Testis (tissue), 3 donors: ENCODE measurements around the gene OSBPL3. TPM values are rescaled to one million over a fixed set of nuclear protein-coding genes. Genes with fewer than 3 reads are reported as not detected.

Experiments
- DNase-seq: peaks from one replicate; pipeline ENCODE4 v3.0.0-alpha.2; 2019
- H3K27ac ChIP-seq, 2 donors: fragments of 200-600 bp; sonication (generic); one replicate each; pipeline ENCODE4 v1.5.1; 2019
- H3K27me3 ChIP-seq: fragments of 200-600 bp; sonication (generic); one replicate; pipeline ENCODE4 v1.5.1; 2019
- H3K36me3 ChIP-seq: fragments of 200-600 bp; sonication (generic); one replicate; pipeline ENCODE4 v1.5.1; 2017; ENCODE audit warnings: low read depth; ENCODE audit errors: missing control alignments
- H3K4me1 ChIP-seq: fragments of 200-600 bp; sonication (generic); one replicate; pipeline ENCODE4 v1.5.1; 2019
- H3K4me3 ChIP-seq, 2 donors: fragments of 200-600 bp; sonication (generic); one replicate each; pipeline ENCODE4 v1.5.1; 2017 to 2019
- H3K9me3 ChIP-seq: fragments of 200-600 bp; sonication (generic); one replicate; pipeline ENCODE4 v1.5.1; 2017
- CTCF ChIP-seq, 3 experiments: fragments of 450-650 bp in 2 of 3; fragments of 200-600 bp in 1 of 3; sonication (generic) in 1 of 3; IDR thresholded peaks; one replicate each; pipeline ENCODE4 v1.5.1; 2016 to 2019; ENCODE audit warnings: antibody characterized with exemption in 3 of 3, mild to moderate bottlenecking in 2 of 3, moderate library complexity in 1 of 3
- POLR2A ChIP-seq: fragments of 450-650 bp; IDR thresholded peaks from one replicate; pipeline ENCODE4 v1.6.1; 2017; ENCODE audit warnings: antibody characterized with exemption, mild to moderate bottlenecking, moderate library complexity
- WGBS, 2 donors: methylation state at CpG; one replicate each; pipeline ENCODE4 v1.1.5; 2018; 5-methylcytosine and 5-hydroxymethylcytosine counted together
- intact Hi-C: fragments of 100-400 bp; cut with DNase I; formaldehyde crosslinking; loops from one replicate; pipeline ENCODE4 v1.15.1; 2023; ENCODE audit warnings: low total_unique reads
- polyA plus RNA-seq: library from polyadenylated mRNA; stranded (reverse); fragments of 350-450 nt; fragmentation: Illumina TruSeq; extraction: RNeasy Lipid Tissue Mini Kit (QIAGEN cat#74804); gene quantifications from one replicate; pipeline ENCODE4 v1.2.3, GENCODE V29; 2014; ENCODE audit warnings: low read depth, low replicate concordance; ENCODE audit not compliant: insufficient read depth
- total RNA-seq, 2 donors: library from RNA; depleted of rRNA; stranded (reverse); fragments of >200 nt; gene quantifications; one replicate each; pipeline ENCODE4 v1.2.3, GENCODE V29; 2016

Gene OSBPL3
- total and polyA plus RNA-seq, 3 donors from 2014 or later, result 5.6 to 9.4 (median 6.9) TPM

- DNase-seq, result no peak
- Histone ChIP-seq H3K27me3 (no peaks in the 10 kb centered on the region), H3K36me3 (no peaks in the 10 kb centered on the region), H3K27ac (no peak overlapping the region), H3K4me1 (peaks cover 24% of the 10 kb centered on the region), H3K4me3 (no peak overlapping the region), H3K9me3 (no peaks in the 10 kb centered on the region)
- WGBS, 2 donors, result 72 to 77% methylated on average over 1 of the region's 1 CpG
- intact Hi-C loops, result no loop called here
- TF ChIP-seq POLR2A (no peak), CTCF (IDR thresholded peaks at IDR 0.05) (no peak)
Observed at GRCh38 chr7:24751484-24751883, 228.5 kb downstream of the OSBPL3 start.

GRCh38 chr7:24750441-24751055 is 229.4 kb downstream of the OSBPL3 start:
- no peak for TF ChIP-seq CTCF (IDR thresholded peaks at IDR 0.05)
- no peak for TF ChIP-seq POLR2A
- peaks cover 22% of the 10 kb centered on the region for H3K4me1 ChIP-seq
- H3K27ac ChIP-seq, result no peak overlapping the region
- no peaks in the 10 kb centered on the region for H3K9me3 ChIP-seq
- no peak for DNase-seq
- intact Hi-C loops, result no loop called here
- 77 to 85% methylated on average over 3 of the region's 3 CpGs for WGBS, 2 donors
- H3K27me3 ChIP-seq, result no peaks in the 10 kb centered on the region
- no peaks in the 10 kb centered on the region for H3K36me3 ChIP-seq
- H3K4me3 ChIP-seq, result no peak overlapping the region

GRCh38 chr7:24748521-24748920 is 231.5 kb downstream of the OSBPL3 start:
- Histone ChIP-seq H3K27ac (no peak overlapping the region), H3K36me3 (no peaks in the 10 kb centered on the region), H3K27me3 (no peaks in the 10 kb centered on the region), H3K4me1 (peaks cover 11% of the 10 kb centered on the region), H3K9me3 (no peaks in the 10 kb centered on the region), H3K4me3 (no peak overlapping the region)
- no peak for DNase-seq
- WGBS, 2 donors, result 93 to 96% methylated on average over 2 of the region's 2 CpGs
- TF ChIP-seq CTCF (IDR thresholded peaks at IDR 0.05), result no peak
- no peak for TF ChIP-seq POLR2A
- intact Hi-C loops, result no loop called here

Other genes with a start within 250 kb of the OSBPL3 start
- 10 to 100 TPM; 55.0 to 59.4 TPM for gene GSDME, start 222.7 kb downstream of the OSBPL3 start, total RNA-seq
- 31.8 TPM for gene GSDME, start 222.7 kb downstream of the OSBPL3 start, polyA plus RNA-seq
- 10 to 100 TPM; 32.0 to 38.5 TPM for gene CYCS, start 145.1 kb upstream of the OSBPL3 start, total RNA-seq
- 127 TPM for gene CYCS, start 145.1 kb upstream of the OSBPL3 start, polyA plus RNA-seq
- gene NPVF, start 248.3 kb upstream of the OSBPL3 start, total RNA-seq, result not detected
- not detected for gene NPVF, start 248.3 kb upstream of the OSBPL3 start, polyA plus RNA-seq